ENCODE measurements around the gene GPC6.

The GPC6 gene

DNA sequence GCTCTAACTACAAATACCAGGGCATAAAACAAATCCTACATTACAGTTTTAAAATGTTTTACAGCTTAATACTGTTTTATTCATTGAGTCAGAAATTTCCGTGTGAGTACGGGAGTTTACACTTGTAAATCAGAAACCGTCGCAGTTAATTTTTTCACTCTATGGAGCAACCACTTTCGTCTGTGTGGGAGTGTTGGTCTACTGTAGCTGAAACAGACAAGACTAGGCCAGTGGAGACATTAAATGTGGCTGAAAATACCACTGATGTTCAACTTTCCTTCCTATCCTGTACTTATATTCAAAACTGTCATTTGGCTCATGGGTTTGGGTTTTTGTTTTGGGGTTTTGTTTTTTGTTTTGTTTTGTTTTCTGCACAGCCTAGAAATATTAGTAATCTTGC is 984.2 kb downstream of the GPC6 start:
- H3K27me3 ChIP-seq (ENCODE audit: control insufficient read depth in 1 of 2, insufficient read depth in 2 of 2, low read length in 2 of 2): no peaks in the 10 kb centered on the region
- H3K4me3 ChIP-seq (ENCODE audit: low read length in 2 of 2): no peak overlapping the region
- no peak overlapping the region for H3K9ac ChIP-seq (ENCODE audit: low read length in 2 of 2)
- no peaks in the 10 kb centered on the region for H3K9me3 ChIP-seq (ENCODE audit: control insufficient read depth in 2 of 2, low read length in 2 of 2)
- no peaks in the 10 kb centered on the region for H3K36me3 ChIP-seq (ENCODE audit: control insufficient read depth in 2 of 2, insufficient read depth in 2 of 2, low read length in 2 of 2)
- no peaks in the 10 kb centered on the region for H3K4me1 ChIP-seq (ENCODE audit: control insufficient read depth, insufficient read depth, low read length)
- no peak overlapping the region for H3K27ac ChIP-seq (ENCODE audit: low read length)

DNA sequence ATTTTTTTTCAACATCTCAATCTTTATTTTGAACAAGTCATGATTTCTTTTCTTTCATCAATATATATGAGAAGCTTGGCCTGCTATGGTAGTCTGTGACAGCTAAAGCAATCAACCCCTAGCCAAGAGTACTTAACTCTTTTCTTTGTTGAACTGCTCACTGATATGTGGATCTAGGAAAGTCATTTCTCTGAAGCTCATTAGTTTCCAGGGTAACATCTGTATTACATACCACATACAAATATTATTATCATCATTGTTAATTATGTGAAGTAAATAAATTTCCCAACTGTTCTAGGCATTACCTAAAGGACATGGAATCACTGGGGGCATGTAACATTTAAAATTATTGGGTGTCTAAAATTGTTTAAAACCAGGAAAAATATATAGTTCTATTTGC is 985.6 kb downstream of the GPC6 start:
- Histone ChIP-seq H3K9me3 (ENCODE audit: control insufficient read depth in 2 of 2, low read length in 2 of 2) (no peaks in the 10 kb centered on the region), H3K4me1 (ENCODE audit: control insufficient read depth, insufficient read depth, low read length) (no peaks in the 10 kb centered on the region), H3K27ac (ENCODE audit: low read length) (no peak overlapping the region)

DNA sequence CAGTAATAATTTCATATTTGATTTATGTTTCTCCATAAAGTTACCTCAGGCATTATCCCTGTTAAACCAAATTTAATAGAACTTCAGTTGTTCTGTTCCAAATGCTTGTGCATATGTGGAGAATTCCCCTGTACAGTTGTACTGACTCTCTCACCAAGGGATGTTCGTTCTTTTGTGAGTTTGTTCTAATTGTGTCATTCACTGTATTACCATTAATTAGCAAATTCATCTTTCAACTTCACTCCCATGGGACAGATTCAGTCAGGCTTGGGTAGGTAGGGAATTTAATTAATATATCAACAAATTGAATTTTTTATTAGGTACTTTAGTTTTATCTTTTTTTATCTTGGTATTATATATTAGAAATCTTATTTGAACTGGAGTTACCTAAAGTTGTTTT is 987.5 kb downstream of the GPC6 start:
- no peak overlapping the region for H3K27ac ChIP-seq (ENCODE audit: low read length)
- no peaks in the 10 kb centered on the region for H3K36me3 ChIP-seq (ENCODE audit: control insufficient read depth in 2 of 2, insufficient read depth in 2 of 2, low read length in 2 of 2)
- H3K9ac ChIP-seq (ENCODE audit: low read length in 2 of 2): no peak overlapping the region
- H3K9me3 ChIP-seq (ENCODE audit: control insufficient read depth in 2 of 2, low read length in 2 of 2): no peaks in the 10 kb centered on the region
- H3K4me1 ChIP-seq (ENCODE audit: control insufficient read depth, insufficient read depth, low read length): no peaks in the 10 kb centered on the region
- H3K4me3 ChIP-seq (ENCODE audit: low read length in 2 of 2): no peak overlapping the region
- no peaks in the 10 kb centered on the region for H3K27me3 ChIP-seq (ENCODE audit: control insufficient read depth in 1 of 2, insufficient read depth in 2 of 2, low read length in 2 of 2)

More for the DNA sequence above, 985.6 kb downstream of the GPC6 start:
- H3K4me3 ChIP-seq (ENCODE audit: low read length in 2 of 2): no peak overlapping the region
- H3K9ac ChIP-seq (ENCODE audit: low read length in 2 of 2): no peak overlapping the region
- no peaks in the 10 kb centered on the region for H3K36me3 ChIP-seq (ENCODE audit: control insufficient read depth in 2 of 2, insufficient read depth in 2 of 2, low read length in 2 of 2)
- H3K27me3 ChIP-seq (ENCODE audit: control insufficient read depth in 1 of 2, insufficient read depth in 2 of 2, low read length in 2 of 2): no peaks in the 10 kb centered on the region

DNA sequence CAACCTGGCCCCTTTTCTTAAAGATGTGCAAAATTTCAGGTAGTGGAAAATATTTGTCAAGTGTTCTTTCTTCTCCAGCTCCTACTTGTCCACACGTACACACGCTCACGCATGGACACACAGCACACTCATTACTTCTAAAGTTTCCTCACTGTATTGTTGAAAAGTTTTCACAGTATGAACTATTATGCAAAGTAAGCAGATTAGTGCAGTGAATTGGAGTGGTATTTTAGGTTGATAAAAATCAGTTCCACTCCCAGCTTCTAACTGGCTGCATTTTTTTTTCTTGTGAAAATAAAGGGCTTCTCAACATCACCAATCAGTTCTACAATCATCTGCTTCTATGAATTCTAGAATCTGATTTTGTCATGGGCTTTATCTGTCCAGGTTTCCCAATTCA is 988.4 kb downstream of the GPC6 start:
- Histone ChIP-seq H3K36me3 (ENCODE audit: control insufficient read depth in 2 of 2, insufficient read depth in 2 of 2, low read length in 2 of 2) (no peaks in the 10 kb centered on the region), H3K9ac (ENCODE audit: low read length in 2 of 2) (no peak overlapping the region), H3K4me1 (ENCODE audit: control insufficient read depth, insufficient read depth, low read length) (no peaks in the 10 kb centered on the region), H3K27ac (ENCODE audit: low read length) (no peak overlapping the region), H3K9me3 (ENCODE audit: control insufficient read depth in 2 of 2, low read length in 2 of 2) (no peaks in the 10 kb centered on the region), H3K27me3 (ENCODE audit: control insufficient read depth in 1 of 2, insufficient read depth in 2 of 2, low read length in 2 of 2) (no peaks in the 10 kb centered on the region), H3K4me3 (ENCODE audit: low read length in 2 of 2) (no peak overlapping the region)

DNA sequence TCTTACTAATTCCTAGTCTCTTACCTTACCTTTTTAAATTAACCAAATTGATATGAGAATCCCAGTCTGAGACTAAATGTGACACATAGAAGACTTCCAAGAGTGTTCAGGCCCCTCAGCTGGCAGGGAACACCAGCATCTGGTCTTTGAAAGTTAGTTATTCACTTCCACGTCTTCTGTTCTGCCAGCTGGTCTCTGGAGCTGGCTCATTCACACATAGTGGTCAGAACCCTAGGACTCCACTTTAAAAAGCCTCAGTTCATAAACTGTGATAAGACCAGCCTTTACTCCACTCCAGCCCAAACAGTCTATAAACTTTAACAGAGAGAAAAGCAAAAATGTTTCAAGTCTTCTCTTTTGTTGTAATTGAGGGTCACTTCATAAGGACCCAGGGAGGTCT is 989.9 kb downstream of the GPC6 start:
- H3K9me3 ChIP-seq (ENCODE audit: control insufficient read depth in 2 of 2, low read length in 2 of 2): no peaks in the 10 kb centered on the region
- H3K4me3 ChIP-seq (ENCODE audit: low read length in 2 of 2): no peak overlapping the region
- no peaks in the 10 kb centered on the region for H3K36me3 ChIP-seq (ENCODE audit: control insufficient read depth in 2 of 2, insufficient read depth in 2 of 2, low read length in 2 of 2)
- no peak overlapping the region for H3K27ac ChIP-seq (ENCODE audit: low read length)
- H3K27me3 ChIP-seq (ENCODE audit: control insufficient read depth in 1 of 2, insufficient read depth in 2 of 2, low read length in 2 of 2): no peaks in the 10 kb centered on the region
- no peaks in the 10 kb centered on the region for H3K4me1 ChIP-seq (ENCODE audit: control insufficient read depth, insufficient read depth, low read length)
- H3K9ac ChIP-seq (ENCODE audit: low read length in 2 of 2): no peak overlapping the region

DNA sequence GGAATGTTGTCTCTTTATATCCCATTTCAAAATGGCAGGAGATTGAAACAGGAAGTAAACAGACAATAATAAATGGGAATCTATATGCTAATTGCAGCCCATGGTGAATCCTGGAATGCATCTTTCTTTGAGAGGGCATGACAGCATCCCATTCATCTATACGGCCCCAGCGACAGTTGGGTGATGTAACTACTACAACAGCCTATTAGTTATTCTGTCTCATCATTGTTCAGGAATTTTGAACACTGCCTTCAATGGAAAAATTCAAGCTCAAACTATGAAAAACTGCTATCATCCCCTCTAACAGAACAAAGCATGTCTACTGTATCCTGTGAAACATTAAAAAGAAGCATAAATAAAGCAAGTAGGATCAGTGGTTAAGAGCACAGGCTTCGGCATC is 990.8 kb downstream of the GPC6 start:
- Histone ChIP-seq H3K9ac (ENCODE audit: low read length in 2 of 2) (no peak overlapping the region), H3K4me3 (ENCODE audit: low read length in 2 of 2) (no peak overlapping the region), H3K4me1 (ENCODE audit: control insufficient read depth, insufficient read depth, low read length) (no peaks in the 10 kb centered on the region), H3K9me3 (ENCODE audit: control insufficient read depth in 2 of 2, low read length in 2 of 2) (no peaks in the 10 kb centered on the region), H3K36me3 (ENCODE audit: control insufficient read depth in 2 of 2, insufficient read depth in 2 of 2, low read length in 2 of 2) (no peaks in the 10 kb centered on the region), H3K27ac (ENCODE audit: low read length) (no peak overlapping the region), H3K27me3 (ENCODE audit: control insufficient read depth in 1 of 2, insufficient read depth in 2 of 2, low read length in 2 of 2) (no peaks in the 10 kb centered on the region)

DNA sequence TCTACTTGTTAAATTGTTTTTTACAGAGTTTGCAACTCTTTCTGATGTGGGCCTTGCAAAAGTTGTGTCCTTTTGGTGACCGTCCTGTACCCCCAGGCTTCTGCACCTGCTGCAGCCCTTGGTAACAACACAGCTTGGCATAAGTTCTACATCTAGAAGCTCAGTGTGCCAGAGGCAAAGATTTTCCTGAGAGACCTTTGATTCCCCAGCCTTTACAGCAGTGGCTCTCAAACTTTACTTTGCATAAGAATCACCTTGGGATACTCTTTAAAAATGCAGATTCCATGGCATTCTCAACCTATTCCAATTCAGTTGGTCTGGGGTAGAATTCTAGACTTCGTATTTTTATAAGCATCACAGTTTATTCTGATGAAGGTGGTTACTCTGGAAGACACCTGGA is 991.9 kb downstream of the GPC6 start:
- Histone ChIP-seq H3K36me3 (ENCODE audit: control insufficient read depth in 2 of 2, insufficient read depth in 2 of 2, low read length in 2 of 2) (no peaks in the 10 kb centered on the region), H3K9ac (ENCODE audit: low read length in 2 of 2) (no peak overlapping the region), H3K4me1 (ENCODE audit: control insufficient read depth, insufficient read depth, low read length) (no peaks in the 10 kb centered on the region), H3K27me3 (ENCODE audit: control insufficient read depth in 1 of 2, insufficient read depth in 2 of 2, low read length in 2 of 2) (no peaks in the 10 kb centered on the region), H3K9me3 (ENCODE audit: control insufficient read depth in 2 of 2, low read length in 2 of 2) (no peaks in the 10 kb centered on the region), H3K4me3 (ENCODE audit: low read length in 2 of 2) (no peak overlapping the region), H3K27ac (ENCODE audit: low read length) (no peak overlapping the region)

DNA sequence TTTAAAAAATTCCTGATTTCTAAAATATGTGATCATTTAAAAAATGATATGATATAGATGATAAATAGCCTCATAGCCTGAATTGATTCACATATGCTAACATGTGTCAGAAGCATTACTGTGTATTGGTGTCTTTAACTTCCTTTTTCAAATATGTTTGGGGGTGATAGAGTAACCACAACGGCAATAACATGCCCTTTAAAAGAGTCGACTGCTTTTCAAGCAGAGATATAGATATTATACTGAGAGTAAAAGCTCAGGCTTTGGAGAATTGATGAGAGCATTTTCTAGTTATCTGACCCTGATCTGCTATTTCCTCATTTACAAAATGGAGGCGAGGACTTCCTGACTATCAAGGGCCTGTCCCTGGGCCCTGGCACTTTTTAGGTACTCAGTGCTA is 992.3 kb downstream of the GPC6 start:
- H3K9me3 ChIP-seq (ENCODE audit: control insufficient read depth in 2 of 2, low read length in 2 of 2): no peaks in the 10 kb centered on the region
- no peak overlapping the region for H3K9ac ChIP-seq (ENCODE audit: low read length in 2 of 2)
- H3K36me3 ChIP-seq (ENCODE audit: control insufficient read depth in 2 of 2, insufficient read depth in 2 of 2, low read length in 2 of 2): no peaks in the 10 kb centered on the region
- no peaks in the 10 kb centered on the region for H3K27me3 ChIP-seq (ENCODE audit: control insufficient read depth in 1 of 2, insufficient read depth in 2 of 2, low read length in 2 of 2)
- H3K27ac ChIP-seq (ENCODE audit: low read length): no peak overlapping the region
- H3K4me1 ChIP-seq (ENCODE audit: control insufficient read depth, insufficient read depth, low read length): no peaks in the 10 kb centered on the region
- no peak overlapping the region for H3K4me3 ChIP-seq (ENCODE audit: low read length in 2 of 2)

DNA sequence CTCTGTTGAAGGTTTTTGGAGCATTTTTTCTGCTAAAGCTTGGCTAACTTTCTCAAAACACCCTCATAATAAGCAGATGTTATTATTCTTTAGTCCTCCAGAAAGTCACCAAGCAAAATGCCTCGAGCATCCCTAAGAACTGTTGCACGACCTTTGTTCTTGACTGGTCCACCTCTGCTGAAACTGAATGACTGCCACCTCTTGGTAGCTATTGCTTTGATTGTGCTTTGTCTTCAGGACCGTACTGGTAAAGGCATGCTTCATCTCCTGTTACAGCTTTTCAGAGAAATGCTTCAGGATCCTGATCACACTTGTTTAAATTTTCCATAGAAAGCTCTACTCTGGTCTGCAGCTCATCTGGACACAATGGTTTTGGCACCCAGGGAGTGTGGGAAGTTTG is 998.1 kb downstream of the GPC6 start:
- Histone ChIP-seq H3K27me3 (ENCODE audit: control insufficient read depth in 1 of 2, insufficient read depth in 2 of 2, low read length in 2 of 2) (no peaks in the 10 kb centered on the region), H3K9me3 (ENCODE audit: control insufficient read depth in 2 of 2, low read length in 2 of 2) (no peaks in the 10 kb centered on the region), H3K36me3 (ENCODE audit: control insufficient read depth in 2 of 2, insufficient read depth in 2 of 2, low read length in 2 of 2) (no peaks in the 10 kb centered on the region), H3K4me1 (ENCODE audit: control insufficient read depth, insufficient read depth, low read length) (no peaks in the 10 kb centered on the region), H3K4me3 (ENCODE audit: low read length in 2 of 2) (no peak overlapping the region), H3K27ac (ENCODE audit: low read length) (no peak overlapping the region), H3K9ac (ENCODE audit: low read length in 2 of 2) (no peak overlapping the region)

DNA sequence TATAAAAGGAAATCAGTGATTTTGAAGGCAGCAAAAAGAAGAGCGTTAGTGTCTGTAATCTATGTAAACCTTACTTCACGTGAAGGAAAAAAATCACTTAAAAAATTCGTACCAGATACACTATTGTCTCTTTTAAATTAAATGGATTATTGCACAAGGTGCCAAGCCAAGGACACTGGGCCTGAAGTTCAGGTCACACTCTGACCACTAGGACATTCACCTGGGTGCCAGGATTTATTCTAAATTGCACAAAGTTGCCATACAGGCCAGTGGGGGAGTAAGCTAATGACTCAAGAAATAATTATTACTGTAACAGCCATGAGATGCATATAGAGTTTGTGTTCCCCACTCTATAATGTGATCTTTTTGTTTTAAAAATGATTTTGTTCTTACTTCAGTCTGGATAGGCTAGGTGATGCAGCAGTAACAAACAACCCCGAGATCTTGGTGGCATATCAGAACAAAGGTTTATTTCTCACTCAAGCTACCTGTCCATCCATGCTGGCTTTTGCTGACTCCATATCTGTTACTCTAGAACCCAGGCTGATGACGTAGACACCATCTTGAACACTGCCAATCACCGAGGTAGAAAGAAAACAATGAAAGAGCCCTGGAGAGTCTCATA is 1000.8 kb downstream of the GPC6 start:
- H3K27me3 ChIP-seq (ENCODE audit: control insufficient read depth in 1 of 2, insufficient read depth in 2 of 2, low read length in 2 of 2): no peaks in the 10 kb centered on the region
- H3K27ac ChIP-seq (ENCODE audit: low read length): no peak overlapping the region
- no peak overlapping the region for H3K4me3 ChIP-seq (ENCODE audit: low read length in 2 of 2)
- no peaks in the 10 kb centered on the region for H3K36me3 ChIP-seq (ENCODE audit: control insufficient read depth in 2 of 2, insufficient read depth in 2 of 2, low read length in 2 of 2)
- H3K9me3 ChIP-seq (ENCODE audit: control insufficient read depth in 2 of 2, low read length in 2 of 2): no peaks in the 10 kb centered on the region
- no peaks in the 10 kb centered on the region for H3K4me1 ChIP-seq (ENCODE audit: control insufficient read depth, insufficient read depth, low read length)
- no peak overlapping the region for H3K9ac ChIP-seq (ENCODE audit: low read length in 2 of 2)

DNA sequence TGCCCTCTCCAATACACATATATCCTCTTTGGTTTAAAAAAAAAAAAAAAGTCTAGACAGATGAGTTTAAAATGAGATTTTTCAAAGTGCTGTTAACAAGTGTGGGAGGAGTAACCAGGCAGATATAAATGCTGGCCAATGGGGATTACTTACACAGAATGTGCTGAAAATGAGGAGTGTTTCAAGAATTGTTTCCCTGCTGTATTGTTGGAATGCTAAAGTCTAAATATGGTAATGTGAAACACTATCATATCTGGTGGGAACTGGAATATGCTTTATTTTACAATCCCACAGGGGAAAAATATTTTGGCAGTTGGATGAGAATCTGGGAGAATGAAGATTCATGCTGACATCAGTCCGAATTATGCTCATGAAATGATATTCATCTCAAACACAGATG is 1002.2 kb downstream of the GPC6 start:
- no peak overlapping the region for H3K27ac ChIP-seq (ENCODE audit: low read length)
- no peaks in the 10 kb centered on the region for H3K36me3 ChIP-seq (ENCODE audit: control insufficient read depth in 2 of 2, insufficient read depth in 2 of 2, low read length in 2 of 2)
- H3K27me3 ChIP-seq (ENCODE audit: control insufficient read depth in 1 of 2, insufficient read depth in 2 of 2, low read length in 2 of 2): no peaks in the 10 kb centered on the region
- no peak overlapping the region for H3K9ac ChIP-seq (ENCODE audit: low read length in 2 of 2)
- no peaks in the 10 kb centered on the region for H3K9me3 ChIP-seq (ENCODE audit: control insufficient read depth in 2 of 2, low read length in 2 of 2)
- no peaks in the 10 kb centered on the region for H3K4me1 ChIP-seq (ENCODE audit: control insufficient read depth, insufficient read depth, low read length)
- H3K4me3 ChIP-seq (ENCODE audit: low read length in 2 of 2): no peak overlapping the region
